Measurements from ENCODE around the gene SHLD2.
"Not testable (repeated sequence)": the region's sequence is repeated elsewhere in the genome, so short reads cannot be mapped to it uniquely, and the experiment has no call there.

GRCh38 chr10:87213150-87213765, 118.3 kb downstream of the SHLD2 start:
- not testable (repeated sequence) for TF ChIP-seq POLR2A (IDR thresholded peaks at IDR 0.05; ENCODE audit: low read depth, low read length); RAD21 (IDR thresholded peaks at IDR 0.05; ENCODE audit: low read length); RCOR1 (IDR thresholded peaks at IDR 0.05; ENCODE audit: insufficient replicate concordance, low read length); MAFK (IDR thresholded peaks at IDR 0.05; ENCODE audit: low read depth, low read length); BHLHE40 (IDR thresholded peaks at IDR 0.05; ENCODE audit: low read depth, low read length); SMC3 (IDR thresholded peaks at IDR 0.05; ENCODE audit: low read depth, low read length)
- TF ChIP-seq, protein P1, sequence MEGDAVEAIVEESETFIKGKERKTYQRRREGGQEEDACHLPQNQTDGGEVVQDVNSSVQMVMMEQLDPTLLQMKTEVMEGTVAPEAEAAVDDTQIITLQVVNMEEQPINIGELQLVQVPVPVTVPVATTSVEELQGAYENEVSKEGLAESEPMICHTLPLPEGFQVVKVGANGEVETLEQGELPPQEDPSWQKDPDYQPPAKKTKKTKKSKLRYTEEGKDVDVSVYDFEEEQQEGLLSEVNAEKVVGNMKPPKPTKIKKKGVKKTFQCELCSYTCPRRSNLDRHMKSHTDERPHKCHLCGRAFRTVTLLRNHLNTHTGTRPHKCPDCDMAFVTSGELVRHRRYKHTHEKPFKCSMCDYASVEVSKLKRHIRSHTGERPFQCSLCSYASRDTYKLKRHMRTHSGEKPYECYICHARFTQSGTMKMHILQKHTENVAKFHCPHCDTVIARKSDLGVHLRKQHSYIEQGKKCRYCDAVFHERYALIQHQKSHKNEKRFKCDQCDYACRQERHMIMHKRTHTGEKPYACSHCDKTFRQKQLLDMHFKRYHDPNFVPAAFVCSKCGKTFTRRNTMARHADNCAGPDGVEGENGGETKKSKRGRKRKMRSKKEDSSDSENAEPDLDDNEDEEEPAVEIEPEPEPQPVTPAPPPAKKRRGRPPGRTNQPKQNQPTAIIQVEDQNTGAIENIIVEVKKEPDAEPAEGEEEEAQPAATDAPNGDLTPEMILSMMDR (conservative IDR thresholded peaks at IDR 0.05; ENCODE audit: low read depth, low read length): not testable (repeated sequence)
- TF ChIP-seq, protein P2, sequence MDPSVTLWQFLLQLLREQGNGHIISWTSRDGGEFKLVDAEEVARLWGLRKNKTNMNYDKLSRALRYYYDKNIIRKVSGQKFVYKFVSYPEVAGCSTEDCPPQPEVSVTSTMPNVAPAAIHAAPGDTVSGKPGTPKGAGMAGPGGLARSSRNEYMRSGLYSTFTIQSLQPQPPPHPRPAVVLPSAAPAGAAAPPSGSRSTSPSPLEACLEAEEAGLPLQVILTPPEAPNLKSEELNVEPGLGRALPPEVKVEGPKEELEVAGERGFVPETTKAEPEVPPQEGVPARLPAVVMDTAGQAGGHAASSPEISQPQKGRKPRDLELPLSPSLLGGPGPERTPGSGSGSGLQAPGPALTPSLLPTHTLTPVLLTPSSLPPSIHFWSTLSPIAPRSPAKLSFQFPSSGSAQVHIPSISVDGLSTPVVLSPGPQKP (IDR thresholded peaks at IDR 0.05; ENCODE audit: borderline replicate concordance, low read depth, low read length): not testable (repeated sequence)
- TF ChIP-seq, protein P3, sequence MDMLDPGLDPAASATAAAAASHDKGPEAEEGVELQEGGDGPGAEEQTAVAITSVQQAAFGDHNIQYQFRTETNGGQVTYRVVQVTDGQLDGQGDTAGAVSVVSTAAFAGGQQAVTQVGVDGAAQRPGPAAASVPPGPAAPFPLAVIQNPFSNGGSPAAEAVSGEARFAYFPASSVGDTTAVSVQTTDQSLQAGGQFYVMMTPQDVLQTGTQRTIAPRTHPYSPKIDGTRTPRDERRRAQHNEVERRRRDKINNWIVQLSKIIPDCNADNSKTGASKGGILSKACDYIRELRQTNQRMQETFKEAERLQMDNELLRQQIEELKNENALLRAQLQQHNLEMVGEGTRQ (IDR thresholded peaks at IDR 0.05; ENCODE audit: low read depth, low read length): not testable (repeated sequence)
